CD4-positive, alpha-beta T cell treated with Interleukin-12 subunit alpha and Interleukin-12 subunit beta, for 1 hour (primary cell): ENCODE results near the gene PIR.

Source experiments
- DNase-seq: peaks from one replicate; pipeline ENCODE4 v3.0.0-alpha.2; 2020

The PIR gene

GRCh38 chrX:15343075-15343476 is 150.1 kb downstream of the PIR start:
- no peak for DNase-seq

DNA sequence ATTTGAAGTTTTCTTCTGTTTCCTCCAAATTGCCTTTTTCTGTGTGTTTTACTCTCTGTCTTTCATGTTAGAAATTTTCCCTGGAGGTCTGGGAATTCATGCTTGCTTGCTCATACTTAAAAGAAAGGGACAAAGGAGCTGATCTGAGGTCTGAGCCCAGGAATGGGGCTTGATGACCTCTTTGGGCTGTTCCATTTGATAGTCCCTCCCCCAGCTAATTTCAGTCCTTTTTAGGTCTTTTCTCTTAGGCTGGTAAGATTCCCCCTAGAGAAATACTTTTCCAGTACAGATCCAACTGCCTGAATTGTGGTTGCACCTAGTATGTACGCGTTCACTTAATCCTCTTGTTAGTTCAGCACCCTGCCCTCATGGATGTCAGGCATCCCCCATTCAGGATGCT is 152.3 kb downstream of the PIR start:
- DNase-seq = no peak

- DNase-seq = peak; percentile 65
These were observed 157.1 kb downstream of the PIR start for GRCh38 chrX:15336023-15336413.

DNA sequence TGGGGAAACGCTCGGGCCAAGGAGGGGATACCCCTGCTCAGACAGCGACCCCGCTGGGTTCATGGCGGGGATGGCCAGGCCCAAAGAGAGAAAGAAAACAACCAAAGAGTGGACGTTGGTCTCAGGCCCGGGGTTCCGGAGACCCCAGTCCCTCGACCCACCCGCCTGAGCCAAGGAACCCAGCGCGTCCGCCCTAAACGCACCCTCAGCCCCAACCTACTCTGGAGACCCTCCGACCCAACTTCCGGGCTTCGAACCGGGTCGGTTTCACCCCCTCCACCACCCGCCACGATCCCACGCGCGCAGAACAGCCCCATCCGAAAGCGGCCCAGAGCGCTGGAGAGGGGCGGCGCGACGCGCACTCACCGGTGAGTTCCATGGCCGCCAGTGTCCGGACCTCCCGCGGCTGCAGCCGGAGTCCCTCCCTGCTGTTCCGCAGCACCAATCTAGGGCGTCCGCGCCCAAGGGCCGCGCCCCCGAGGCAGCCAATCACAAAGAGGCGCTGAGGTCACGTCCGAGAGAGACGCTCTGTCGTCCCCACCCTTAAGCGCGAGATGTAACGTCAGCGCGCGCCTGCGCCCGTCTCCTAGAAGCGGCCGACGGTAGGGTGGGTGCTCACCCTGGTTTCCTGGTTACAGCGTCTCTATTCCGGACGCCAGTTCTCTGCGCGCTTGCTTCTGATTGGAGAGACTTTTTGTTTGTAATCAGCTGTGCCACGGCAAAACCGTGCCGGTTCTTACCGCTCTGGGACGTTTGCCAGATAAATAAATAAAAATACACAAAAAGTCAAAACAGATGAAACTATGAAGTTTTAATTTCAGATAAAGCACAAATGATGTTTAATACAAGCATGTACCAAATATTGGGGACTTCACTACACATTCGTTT is 157.8 kb downstream of the PIR start, which contains the start of gene PIGA:
Gene PIGA (minus strand): TSS at position 389 of the 888 bp plus-strand sequence. CDS start 3,593 bp downstream, outside the sequence.
- DNase-seq = peak; percentile 93
